ENCODE measurements around the gene FAM13A. TPM values are rescaled to one million over a fixed set of nuclear protein-coding genes. Genes with fewer than 3 reads are reported as not detected.

The FAM13A gene
- total and polyA plus RNA-seq, 2 experiments from 2014 or later, result 5.3 to 6.6 TPM

- no peak overlapping the region for H3K9ac ChIP-seq
- no peaks in the 10 kb centered on the region for H4K20me1 ChIP-seq (ENCODE audit: insufficient read depth)
- no peak overlapping the region for H3K27ac ChIP-seq
- H3K79me2 ChIP-seq (ENCODE audit: insufficient read depth), result no peaks in the 10 kb centered on the region
- H3K36me3 ChIP-seq (ENCODE audit: low read depth), result no peaks in the 10 kb centered on the region
- in situ Hi-C loops (cut with MboI), result no loop called here
- no peaks in the 10 kb centered on the region for H3K27me3 ChIP-seq (replicated peaks; ENCODE audit: insufficient read depth)
- H3K9me3 ChIP-seq (ENCODE audit: low read depth), result no peaks in the 10 kb centered on the region
- no peak for DNase-seq
- no peak overlapping the region for H3K4me3 ChIP-seq
- H3F3A ChIP-seq (ENCODE audit: insufficient read depth), result peaks cover 13% of the 10 kb centered on the region; the same call in 1 of the 2 replicates
- no peaks in the 10 kb centered on the region for H3K9me2 ChIP-seq (ENCODE audit: insufficient read depth)
- no peak overlapping the region for H3K4me2 ChIP-seq (ENCODE audit: unreplicated experiment)
- WGBS, 2 experiments (ENCODE audit: low coverage in 1 of 2, low lambda C conversion rate in 2 of 2, missing lambda C conversion rate in 2 of 2), result 85 to 91% methylated on average over 13 to 14 of the region's 14 CpGs
- no peak for TF ChIP-seq EZH2 (IDR thresholded peaks at IDR 0.05; ENCODE audit: insufficient read depth, poor library complexity, severe bottlenecking)
- TF ChIP-seq EZH2phosphoT487 (IDR thresholded peaks at IDR 0.05; ENCODE audit: insufficient read depth, low read depth), result no peak
- no peak overlapping the region for H2AFZ ChIP-seq
- peaks cover 6% of the 10 kb centered on the region; the same call in 1 of the 2 replicates for H3K4me1 ChIP-seq (ENCODE audit: insufficient read depth)
These were observed 319.6 kb downstream of the FAM13A start for GRCh38 chr4:88737307-88737941.

GRCh38 chr4:88736264-88736663 lies 320.7 kb downstream of the FAM13A start:
- in situ Hi-C loops (cut with MboI), result no loop called here

GRCh38 chr4:88735564-88735963 lies 321.4 kb downstream of the FAM13A start:
- H3K27ac ChIP-seq, result no peak overlapping the region
- H2AFZ ChIP-seq, result no peak overlapping the region
- H3K9me3 ChIP-seq (ENCODE audit: low read depth), result no peaks in the 10 kb centered on the region
- no peak overlapping the region for H3K4me2 ChIP-seq (ENCODE audit: unreplicated experiment)
- H3K4me1 ChIP-seq (ENCODE audit: insufficient read depth), result peaks cover 6% of the 10 kb centered on the region; the same call in 1 of the 2 replicates
- no peaks in the 10 kb centered on the region for H3K79me2 ChIP-seq (ENCODE audit: insufficient read depth)
- no peak for DNase-seq
- peaks cover 16% of the 10 kb centered on the region; the same call in 1 of the 2 replicates for H3F3A ChIP-seq (ENCODE audit: insufficient read depth)
- no peak overlapping the region for H3K9ac ChIP-seq
- H3K36me3 ChIP-seq (ENCODE audit: low read depth), result 0 out of 2 replicates have a peak, but pooled peaks cover 4% of the 10 kb centered on the region
- in situ Hi-C loops (cut with MboI), result no loop called here
- H4K20me1 ChIP-seq (ENCODE audit: insufficient read depth), result no peaks in the 10 kb centered on the region
- WGBS, 2 experiments (ENCODE audit: low coverage in 1 of 2, low lambda C conversion rate in 2 of 2, missing lambda C conversion rate in 2 of 2), result 97 to 100% methylated on average over 1 of the region's 1 CpG
- no peak overlapping the region for H3K4me3 ChIP-seq
- H3K9me2 ChIP-seq (ENCODE audit: insufficient read depth), result no peaks in the 10 kb centered on the region
- TF ChIP-seq EZH2phosphoT487 (IDR thresholded peaks at IDR 0.05; ENCODE audit: insufficient read depth, low read depth) (no peak), EZH2 (IDR thresholded peaks at IDR 0.05; ENCODE audit: insufficient read depth, poor library complexity, severe bottlenecking) (no peak)
- no peaks in the 10 kb centered on the region for H3K27me3 ChIP-seq (replicated peaks; ENCODE audit: insufficient read depth)

More at GRCh38 chr4:88736264-88736663, 320.7 kb downstream of the FAM13A start:
- TF ChIP-seq EZH2phosphoT487 (IDR thresholded peaks at IDR 0.05; ENCODE audit: insufficient read depth, low read depth), result no peak
- Histone ChIP-seq H3K9me2 (ENCODE audit: insufficient read depth) (no peaks in the 10 kb centered on the region), H3K4me2 (ENCODE audit: unreplicated experiment) (no peak overlapping the region), H3K4me3 (no peak overlapping the region), H3F3A (ENCODE audit: insufficient read depth) (peaks cover 16% of the 10 kb centered on the region; the same call in 1 of the 2 replicates), H2AFZ (no peak overlapping the region), H3K9me3 (ENCODE audit: low read depth) (no peaks in the 10 kb centered on the region), H3K27me3 (replicated peaks; ENCODE audit: insufficient read depth) (no peaks in the 10 kb centered on the region), H3K4me1 (ENCODE audit: insufficient read depth) (peaks cover 6% of the 10 kb centered on the region; the same call in 1 of the 2 replicates), H3K27ac (no peak overlapping the region), H3K36me3 (ENCODE audit: low read depth) (no peaks in the 10 kb centered on the region), H3K9ac (no peak overlapping the region), H3K79me2 (ENCODE audit: insufficient read depth) (no peaks in the 10 kb centered on the region), H4K20me1 (ENCODE audit: insufficient read depth) (no peaks in the 10 kb centered on the region)
- DNase-seq, result no peak
- 69 to 81% methylated on average over 3 of the region's 3 CpGs for WGBS, 2 experiments (ENCODE audit: low coverage in 1 of 2, low lambda C conversion rate in 2 of 2, missing lambda C conversion rate in 2 of 2)

GRCh38 chr4:88734403-88734949 lies 322.5 kb downstream of the FAM13A start:
- Histone ChIP-seq H3K9ac (no peak overlapping the region), H3K9me2 (ENCODE audit: insufficient read depth) (no peaks in the 10 kb centered on the region), H3K4me1 (ENCODE audit: insufficient read depth) (peaks cover 6% of the 10 kb centered on the region; the same call in 1 of the 2 replicates), H3K4me3 (no peak overlapping the region), H3K79me2 (ENCODE audit: insufficient read depth) (no peaks in the 10 kb centered on the region), H4K20me1 (ENCODE audit: insufficient read depth) (no peaks in the 10 kb centered on the region), H3K27ac (no peak overlapping the region), H3F3A (ENCODE audit: insufficient read depth) (peaks cover 16% of the 10 kb centered on the region; the same call in 1 of the 2 replicates), H3K36me3 (ENCODE audit: low read depth) (peaks cover 15% of the 10 kb centered on the region; the same call in 1 of the 2 replicates), H3K27me3 (replicated peaks; ENCODE audit: insufficient read depth) (no peaks in the 10 kb centered on the region), H3K4me2 (ENCODE audit: unreplicated experiment) (no peak overlapping the region), H3K9me3 (ENCODE audit: low read depth) (no peaks in the 10 kb centered on the region), H2AFZ (no peak overlapping the region)
- 43 to 51% methylated on average over 3 of the region's 3 CpGs for WGBS, 2 experiments (ENCODE audit: low coverage in 1 of 2, low lambda C conversion rate in 2 of 2, missing lambda C conversion rate in 2 of 2)
- TF ChIP-seq EZH2phosphoT487 (IDR thresholded peaks at IDR 0.05; ENCODE audit: insufficient read depth, low read depth) (no peak), EZH2 (IDR thresholded peaks at IDR 0.05; ENCODE audit: insufficient read depth, poor library complexity, severe bottlenecking) (no peak)
- peak; percentile 28 for DNase-seq
- in situ Hi-C loops (cut with MboI), result no loop called here
